AG04450 (cell line): ENCODE data around the gene EPHB2. TPM values are rescaled to one million over a fixed set of nuclear protein-coding genes. Genes with fewer than 3 reads are reported as not detected.

Experiments
- CTCF ChIA-PET: fragments of 300-600, 350-600 bp; formaldehyde crosslinking; extraction: SDS; loops from one replicate; lab custom pipeline; 2022; ENCODE audit warnings: antibody characterized with exemption, inconsistent platforms; lab: Charles Lee
- POLR2A ChIA-PET: fragments of 350-600 bp; formaldehyde crosslinking; extraction: SDS; loops from one replicate; lab custom pipeline; 2021; ENCODE audit warnings: antibody characterized with exemption, inconsistent platforms; lab: Yijun Ruan, JAX
- DNase-seq: peaks from one replicate; pipeline ENCODE4 v3.0.0-alpha.2; 2011; ENCODE audit warnings: low read depth, low spot score
- H3K27ac ChIP-seq: one replicate; pipeline ENCODE4 v1.5.1; 2012; ENCODE audit warnings: low read depth, low read length, control low read depth
- H3K27me3 ChIP-seq: one replicate; pipeline ENCODE4 v1.6.0; 2012; ENCODE audit warnings: low read length; ENCODE audit not compliant: control insufficient read depth, insufficient read depth
- H3K4me3 ChIP-seq: 2 replicates; pipeline ENCODE4 v1.5.1; 2011; ENCODE audit warnings: mild to moderate bottlenecking, low read depth, low read length, control low read depth
- H3K9me3 ChIP-seq: 2 replicates; pipeline ENCODE4 v1.5.1; 2012; ENCODE audit warnings: low read length; ENCODE audit not compliant: control insufficient read depth, insufficient read depth
- CTCF ChIP-seq: IDR thresholded peaks from 2 replicates; pipeline ENCODE4 v1.5.1; 2011; ENCODE audit warnings: low read depth, low read length, control low read depth, inconsistent platforms
- polyA plus RNA-seq: library from polyadenylated mRNA; depleted of rRNA; stranded (reverse); fragments of >200 nt; gene quantifications from 2 replicates; pipeline ENCODE4 v1.2.3, GENCODE V29; 2011

Gene EPHB2
- polyA plus RNA-seq, 1 experiment = 30.9 TPM

GRCh38 chr1:22826604-22827580 lies 116.3 kb downstream of the EPHB2 start:
- TF ChIP-seq CTCF = no peak
- DNase-seq = no peak

GRCh38 chr1:22827666-22828483 lies 117.2 kb downstream of the EPHB2 start:
- H3K27me3 ChIP-seq = no peaks in the 10 kb centered on the region
- POLR2A ChIA-PET = interaction anchor here (1.6 kb wide), 1 partner anchor 19 kb away, joined by 4 read pairs; no protein-coding TSS in a partner anchor
- H3K9me3 ChIP-seq = no peaks in the 10 kb centered on the region
- no peak for TF ChIP-seq CTCF
- no peak overlapping the region for H3K4me3 ChIP-seq
- no peak overlapping the region for H3K27ac ChIP-seq
- CTCF ChIA-PET = no interaction called here
- no peak for DNase-seq

More at GRCh38 chr1:22826604-22827580, 116.3 kb downstream of the EPHB2 start:
- Histone ChIP-seq H3K27me3 (no peaks in the 10 kb centered on the region), H3K27ac (peak overlapping the region; percentile 39), H3K9me3 (no peaks in the 10 kb centered on the region), H3K4me3 (no peak overlapping the region)
- ChIA-PET CTCF (interaction anchor here (1.1 kb wide), 1 partner anchor 35 kb away, joined by 5 read pairs; no protein-coding TSS in a partner anchor), POLR2A (no interaction called here)

- no peak overlapping the region for H3K27ac ChIP-seq
- CTCF ChIA-PET = no interaction called here
These were observed 118.1 kb downstream of the EPHB2 start for GRCh38 chr1:22828484-22829308.

More at GRCh38 chr1:22828484-22829308, 118.1 kb downstream of the EPHB2 start:
- H3K4me3 ChIP-seq = no peak overlapping the region
- no peak for TF ChIP-seq CTCF
- no peak for DNase-seq
- H3K27me3 ChIP-seq = no peaks in the 10 kb centered on the region
- no peaks in the 10 kb centered on the region for H3K9me3 ChIP-seq
- POLR2A ChIA-PET = interaction anchor here (1.6 kb wide), 1 partner anchor 20 kb away, joined by 4 read pairs; no protein-coding TSS in a partner anchor
